Upper lobe of left lung (tissue), 6 donors: ENCODE data around the gene SERPINB10. TPM values are rescaled to one million over a fixed set of nuclear protein-coding genes. Genes with fewer than 3 reads are reported as not detected.

Source experiments
- ATAC-seq, 2 donors: fragments of 200-7000 bp; cut with Tn5 transposase; one replicate each; pipeline ENCODE4 v1.9.1; 2022; ENCODE audit warnings: mild to moderate bottlenecking in 2 of 2, moderate library complexity in 2 of 2; ENCODE audit not compliant: low FRiP score in 2 of 2
- DNase-seq, 2 donors: peaks; one replicate each; pipeline ENCODE4 v3.0.0-alpha.2; 2019 to 2020
- H3K27ac ChIP-seq, 4 donors: fragments of 200-600 bp; sonication (generic); one replicate each; pipeline ENCODE4 v1.5.1; 2016 to 2019
- H3K27me3 ChIP-seq, 4 donors: fragments of 200-600 bp; sonication (generic); one replicate each; pipeline ENCODE4 v1.5.1; 2017 to 2019
- H3K36me3 ChIP-seq, 4 donors: fragments of 200-600 bp; sonication (generic); one replicate each; pipeline ENCODE4 v1.5.1; 2016 to 2019
- H3K4me1 ChIP-seq, 4 donors: fragments of 200-600 bp; sonication (generic); one replicate each; pipeline ENCODE4 v1.5.1; 2018 to 2019
- H3K4me3 ChIP-seq, 4 donors: fragments of 200-600 bp; sonication (generic); one replicate each; pipeline ENCODE4 v1.5.1; 2017 to 2019; ENCODE audit warnings: mild to moderate bottlenecking in 2 of 4, moderate library complexity in 1 of 4
- H3K9me3 ChIP-seq, 4 donors: fragments of 200-600 bp; sonication (generic); one replicate each; pipeline ENCODE4 v1.5.1; 2018 to 2019
- EP300 ChIP-seq, 4 donors: sonication (generic); formaldehyde crosslinking; IDR thresholded peaks; one replicate each; pipeline ENCODE4 v1.5.1; 2017; ENCODE audit warnings: antibody characterized with exemption in 4 of 4, control low read depth in 2 of 4
- POLR2A ChIP-seq, 4 donors: fragments of 450-650 bp; IDR thresholded peaks; one replicate each; pipeline ENCODE4 v1.5.1; 2016 to 2017; ENCODE audit warnings: antibody characterized with exemption in 4 of 4, mild to moderate bottlenecking in 2 of 4
- POLR2AphosphoS5 ChIP-seq, 2 donors: sonication (generic); formaldehyde crosslinking; IDR thresholded peaks; one replicate each; pipeline ENCODE4 v1.5.1; 2017; ENCODE audit warnings: antibody characterized with exemption in 2 of 2
- WGBS, 2 donors: methylation state at CpG; one replicate each; pipeline ENCODE4 v1.1.5; 2017 to 2018; 5-methylcytosine and 5-hydroxymethylcytosine counted together
- total RNA-seq, 6 donors: library from RNA; depleted of rRNA in 4 of 6; stranded (reverse); fragments of >200 nt in 4 of 6; gene quantifications; one replicate each; pipeline versions ENCODE4 v1.1.0 to v1.2.1, GENCODE V29; 2016 to 2021
- TF ChIP-seq, protein P1 (sequence below), 6 experiments: fragments of 450-650 bp in 4 of 6; fragments of 200-600 bp in 2 of 6; sonication (generic) in 2 of 6; IDR thresholded peaks; one replicate each; pipeline ENCODE4 v1.5.1; 2016 to 2019; ENCODE audit warnings: antibody characterized with exemption in 6 of 6
- donor health status: DM: no; HTN: no; CAD: no; lungs with moderate emphysema.
- donor health status: DM: no; HTN: yes; CAD: no; lungs with severe emphysema.

SERPINB10 gene
- total RNA-seq, 6 donors from 2014 or later, result 0.11 to 0.30 TPM; not detected in 4

- H3K4me3 ChIP-seq, result no peak overlapping the region
- no peaks in the 10 kb centered on the region for H3K27me3 ChIP-seq
- TF ChIP-seq, protein P1, sequence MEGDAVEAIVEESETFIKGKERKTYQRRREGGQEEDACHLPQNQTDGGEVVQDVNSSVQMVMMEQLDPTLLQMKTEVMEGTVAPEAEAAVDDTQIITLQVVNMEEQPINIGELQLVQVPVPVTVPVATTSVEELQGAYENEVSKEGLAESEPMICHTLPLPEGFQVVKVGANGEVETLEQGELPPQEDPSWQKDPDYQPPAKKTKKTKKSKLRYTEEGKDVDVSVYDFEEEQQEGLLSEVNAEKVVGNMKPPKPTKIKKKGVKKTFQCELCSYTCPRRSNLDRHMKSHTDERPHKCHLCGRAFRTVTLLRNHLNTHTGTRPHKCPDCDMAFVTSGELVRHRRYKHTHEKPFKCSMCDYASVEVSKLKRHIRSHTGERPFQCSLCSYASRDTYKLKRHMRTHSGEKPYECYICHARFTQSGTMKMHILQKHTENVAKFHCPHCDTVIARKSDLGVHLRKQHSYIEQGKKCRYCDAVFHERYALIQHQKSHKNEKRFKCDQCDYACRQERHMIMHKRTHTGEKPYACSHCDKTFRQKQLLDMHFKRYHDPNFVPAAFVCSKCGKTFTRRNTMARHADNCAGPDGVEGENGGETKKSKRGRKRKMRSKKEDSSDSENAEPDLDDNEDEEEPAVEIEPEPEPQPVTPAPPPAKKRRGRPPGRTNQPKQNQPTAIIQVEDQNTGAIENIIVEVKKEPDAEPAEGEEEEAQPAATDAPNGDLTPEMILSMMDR (IDR thresholded peaks at IDR 0.05), result no peak
- TF ChIP-seq EP300 (IDR thresholded peaks at IDR 0.05) (peak in 1 of 4 donors; percentile 8), POLR2AphosphoS5 (IDR thresholded peaks at IDR 0.05) (peak in 1 of 2 donors; percentile 30), POLR2A (IDR thresholded peaks at IDR 0.05) (no peak)
- peaks cover 0 to 5% (median 0%) of the 10 kb centered on the region in 4 donors for H3K4me1 ChIP-seq
- DNase-seq (no peak), ATAC-seq (peak; percentile 79 to 85)
- no peak overlapping the region for H3K27ac ChIP-seq
- H3K9me3 ChIP-seq, result no peaks in the 10 kb centered on the region
- 55 to 61% methylated on average over 8 of the region's 8 CpGs for WGBS, 2 donors
- H3K36me3 ChIP-seq, result no peaks in the 10 kb centered on the region
Measured at GRCh38 chr18:63882333-63883141, 25.2 kb upstream of the SERPINB10 start.

DNA sequence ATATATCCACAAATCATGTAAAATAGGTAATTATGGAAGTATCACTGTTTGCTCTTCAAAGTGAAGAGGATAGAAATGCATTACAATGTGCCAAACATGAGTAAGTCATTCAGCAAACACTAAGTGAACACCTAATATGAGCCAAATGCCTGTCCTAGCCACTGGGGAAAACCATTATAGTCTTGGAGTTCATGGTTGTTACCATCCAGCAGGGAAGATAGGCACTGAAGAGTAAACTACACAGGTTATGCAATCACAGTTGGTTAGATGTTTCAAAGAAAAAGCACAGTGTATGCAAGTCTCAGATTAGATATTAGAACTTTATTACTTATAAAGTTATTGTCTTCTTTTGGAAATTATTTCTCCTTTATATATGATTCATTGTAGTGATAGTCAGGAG, 24.1 kb upstream of the SERPINB10 start:
- H3K36me3 ChIP-seq, result no peaks in the 10 kb centered on the region
- TF ChIP-seq EP300 (IDR thresholded peaks at IDR 0.05) (no peak), POLR2AphosphoS5 (IDR thresholded peaks at IDR 0.05) (no peak), POLR2A (IDR thresholded peaks at IDR 0.05) (no peak)
- TF ChIP-seq, protein P1 (IDR thresholded peaks at IDR 0.05), result no peak
- peaks cover 0 to 5% (median 1%) of the 10 kb centered on the region in 4 donors for H3K4me1 ChIP-seq
- no peak overlapping the region for H3K27ac ChIP-seq
- H3K27me3 ChIP-seq, result no peaks in the 10 kb centered on the region
- no peak overlapping the region for H3K4me3 ChIP-seq
- DNase-seq (no peak), ATAC-seq (no peak)
- no peaks in the 10 kb centered on the region for H3K9me3 ChIP-seq

GRCh38 chr18:63887424-63887823, 20.3 kb upstream of the SERPINB10 start, which contains the start of gene SERPINB2:
TSS of gene SERPINB2 (plus strand) at chr18:63887705. CDS start at chr18:63891445, 3,740 bp downstream.
- H3K27ac ChIP-seq, result no peak within 1 kb of the TSS
- WGBS, 2 donors, result 48 to 71% methylated on average over 1 of the region's 1 CpG
- no peaks in the 10 kb centered on the region for H3K36me3 ChIP-seq
- no peaks in the 10 kb centered on the region for H3K9me3 ChIP-seq
- peaks cover 0 to 5% (median 2%) of the 10 kb centered on the region in 4 donors for H3K4me1 ChIP-seq
- TF ChIP-seq EP300 (IDR thresholded peaks at IDR 0.05), result no peak
- no peak for TF ChIP-seq POLR2AphosphoS5 (IDR thresholded peaks at IDR 0.05)
- TF ChIP-seq, protein P1 (IDR thresholded peaks at IDR 0.05), result no peak
- no peak for TF ChIP-seq POLR2A (IDR thresholded peaks at IDR 0.05)
- no peaks in the 10 kb centered on the region for H3K27me3 ChIP-seq
- H3K4me3 ChIP-seq, result no peak within 1 kb of the TSS
- ATAC-seq (no peak), DNase-seq (no peak)

GRCh38 chr18:63888470-63889190, 19.1 kb upstream of the SERPINB10 start:
- Histone ChIP-seq H3K27ac (no peak overlapping the region), H3K36me3 (no peaks in the 10 kb centered on the region), H3K4me3 (no peak overlapping the region), H3K4me1 (peaks cover 0 to 4% (median 0%) of the 10 kb centered on the region in 4 donors), H3K9me3 (no peaks in the 10 kb centered on the region), H3K27me3 (no peaks in the 10 kb centered on the region)
- 3 to 7% methylated on average over 1 of the region's 1 CpG for WGBS, 2 donors
- DNase-seq (no peak), ATAC-seq (no peak)
- TF ChIP-seq POLR2AphosphoS5 (IDR thresholded peaks at IDR 0.05) (no peak), EP300 (IDR thresholded peaks at IDR 0.05) (no peak), POLR2A (IDR thresholded peaks at IDR 0.05) (no peak)
- TF ChIP-seq, protein P1 (IDR thresholded peaks at IDR 0.05), result no peak
